HG03378 (cell line): Measurements from ENCODE around the gene SOX6.

ENCODE experiments used
- ATAC-seq: cut with Tn5 transposase; IDR thresholded peaks from one replicate; pipeline ENCODE4 v1.9.1; 2021; ENCODE audit warnings: mild to moderate bottlenecking, moderate library complexity; ENCODE audit not compliant: unreplicated experiment

The SOX6 gene

DNA sequence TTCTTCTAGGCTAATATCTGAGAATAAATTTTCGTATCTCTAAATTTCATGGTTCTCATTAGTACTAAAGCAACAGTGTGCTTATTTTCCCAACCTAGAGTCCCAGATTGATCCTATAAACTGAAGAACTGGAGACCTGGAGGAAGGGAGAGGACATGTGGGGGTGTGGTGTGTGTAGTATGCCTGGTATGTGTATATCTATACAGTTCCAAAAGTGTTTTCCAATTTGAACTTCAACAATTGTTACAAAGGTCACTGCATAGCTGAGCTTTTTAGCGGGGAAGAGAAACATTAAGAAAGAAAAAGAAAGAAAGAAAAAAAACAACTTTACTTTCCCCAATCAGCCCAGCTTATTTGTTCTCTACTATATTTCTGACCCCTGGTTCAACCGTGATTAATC is 152.1 kb downstream of the SOX6 start:
- ATAC-seq: no peak

DNA sequence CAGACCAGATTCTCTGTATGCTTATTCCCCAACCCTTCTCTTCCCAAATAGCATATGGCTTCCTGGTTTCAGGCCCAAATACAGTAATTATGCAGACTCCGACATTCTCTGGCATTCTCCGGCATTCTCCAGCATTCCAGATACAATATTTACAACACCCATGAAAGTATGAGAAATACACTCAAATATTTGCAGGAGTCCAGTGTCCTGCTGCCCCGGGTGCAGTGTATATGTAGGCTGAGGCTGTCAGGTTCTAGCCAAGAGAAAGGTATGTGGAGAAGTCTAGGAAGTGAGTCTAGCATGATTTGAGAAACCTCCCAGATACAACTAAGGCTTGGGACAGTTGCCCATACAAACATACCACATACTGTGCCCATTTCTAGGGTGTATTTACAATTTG is 160.7 kb downstream of the SOX6 start:
- no peak for ATAC-seq

DNA sequence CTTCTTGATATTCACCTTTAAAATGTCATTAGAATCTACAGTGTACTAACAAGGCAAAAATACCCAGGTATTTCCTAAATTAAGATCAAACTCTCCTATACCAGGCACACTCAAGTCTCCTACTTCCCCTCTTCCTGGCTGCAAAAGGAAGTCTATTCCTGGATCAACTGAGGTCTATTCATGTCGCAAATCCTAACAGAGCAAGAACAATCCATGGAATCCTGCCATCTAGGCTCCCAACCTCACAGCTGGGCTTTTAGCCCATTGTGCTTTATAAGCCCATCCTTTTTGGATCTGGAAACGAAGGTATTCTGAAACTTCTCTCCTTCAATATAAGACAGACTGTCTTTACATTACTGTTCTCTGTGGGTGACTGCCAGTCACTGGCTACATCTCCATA is 161.8 kb downstream of the SOX6 start:
- no peak for ATAC-seq

- ATAC-seq: no peak
Observed at GRCh38 chr11:16193897-16194381, 162.4 kb downstream of the SOX6 start.

DNA sequence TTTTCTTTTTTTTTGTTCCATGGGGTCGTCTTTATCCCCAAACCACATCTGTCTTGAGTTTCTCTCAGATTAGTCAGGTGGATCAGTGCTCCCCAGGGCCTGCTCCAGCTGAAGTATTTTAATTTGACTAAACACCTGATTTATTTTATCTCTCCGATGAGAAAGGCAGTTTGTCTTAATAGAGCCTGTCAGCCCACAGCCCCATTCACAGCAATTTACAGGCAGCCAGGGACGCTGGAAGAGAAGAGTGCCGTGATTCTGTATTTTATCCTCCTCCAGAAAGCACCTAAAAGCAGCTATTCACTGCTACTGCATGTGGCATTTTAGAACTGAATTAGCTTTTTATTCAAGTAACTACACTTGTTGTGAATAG is 164.5 kb downstream of the SOX6 start:
- ATAC-seq: no peak

- ATAC-seq: no peak
Observed at GRCh38 chr11:16191212-16191867, 165.0 kb downstream of the SOX6 start.

- no peak for ATAC-seq
Observed at GRCh38 chr11:16186680-16187079, 169.7 kb downstream of the SOX6 start.

DNA sequence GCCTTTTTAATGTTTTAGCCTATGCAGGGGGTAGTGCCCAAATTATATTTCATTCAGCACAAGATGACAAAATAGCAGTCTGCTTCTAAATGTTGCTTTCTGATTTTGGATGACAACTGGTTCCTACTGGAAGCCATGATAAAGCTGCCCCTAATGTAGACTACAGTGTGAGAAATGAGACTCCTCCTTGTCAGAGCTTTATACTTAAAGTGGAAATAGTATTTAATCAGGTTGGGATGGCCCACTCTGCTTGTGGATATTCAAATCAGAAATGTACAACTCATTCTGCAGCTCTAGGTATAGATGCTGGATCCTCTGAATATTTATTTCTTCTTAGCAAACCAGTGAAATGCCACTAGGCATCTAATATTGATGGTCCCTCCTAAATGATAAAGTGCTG is 171.3 kb downstream of the SOX6 start:
- ATAC-seq: no peak

DNA sequence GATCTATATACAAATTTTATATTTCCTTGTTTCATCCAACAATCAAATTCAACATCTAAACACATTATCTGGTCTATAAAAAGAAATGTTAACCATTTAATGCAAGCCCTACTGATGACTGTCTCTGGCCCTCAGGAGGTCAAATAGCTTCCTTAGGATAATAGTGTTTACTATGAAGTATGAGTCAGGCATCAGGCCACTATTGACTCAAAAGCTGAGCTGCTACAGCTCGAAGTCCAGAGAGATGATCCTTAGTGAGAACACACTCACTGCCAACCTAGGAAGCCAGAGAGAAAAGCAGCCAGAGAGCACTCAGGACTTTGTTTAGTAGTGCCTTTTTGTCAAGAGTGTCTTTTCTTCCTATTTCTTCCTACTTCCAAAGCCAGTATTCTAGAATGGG is 171.8 kb downstream of the SOX6 start:
- no peak for ATAC-seq

DNA sequence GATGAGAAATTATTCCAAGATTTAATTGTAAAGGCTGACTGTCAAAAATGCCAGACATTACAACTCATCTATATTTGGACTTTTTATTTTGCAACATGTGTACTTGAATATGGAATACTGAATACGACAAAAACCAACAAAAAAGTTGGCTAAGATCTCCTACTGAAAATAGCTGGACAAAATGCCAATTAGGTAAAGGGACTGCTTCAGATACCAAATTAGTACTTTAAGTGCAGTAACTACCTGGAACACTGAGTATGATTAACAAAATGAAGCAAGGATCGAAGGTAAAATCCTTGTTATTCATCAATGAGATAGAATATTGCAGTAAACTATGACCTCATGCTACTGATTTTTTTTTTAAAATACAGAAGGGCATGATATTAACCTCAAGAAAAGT is 173.8 kb downstream of the SOX6 start:
- no peak for ATAC-seq

DNA sequence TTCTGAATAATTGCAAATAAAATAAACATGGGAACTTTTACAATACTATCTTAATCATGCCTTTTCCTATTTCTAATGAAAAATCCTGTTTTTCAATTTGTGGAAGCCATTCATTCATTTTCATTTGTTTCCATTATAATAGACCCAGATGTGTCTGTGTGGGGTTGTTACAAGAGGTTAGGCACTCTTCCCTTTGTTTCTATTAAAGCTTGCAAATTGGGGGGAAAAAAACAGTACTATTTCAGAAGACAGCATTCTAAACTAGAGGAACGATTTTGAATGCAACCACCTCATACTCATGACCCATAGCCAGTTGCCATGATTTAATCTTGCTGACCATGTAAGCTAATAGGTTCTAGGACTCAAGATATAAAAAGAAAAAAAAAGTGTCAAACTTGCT is 175.5 kb downstream of the SOX6 start:
- ATAC-seq: no peak

DNA sequence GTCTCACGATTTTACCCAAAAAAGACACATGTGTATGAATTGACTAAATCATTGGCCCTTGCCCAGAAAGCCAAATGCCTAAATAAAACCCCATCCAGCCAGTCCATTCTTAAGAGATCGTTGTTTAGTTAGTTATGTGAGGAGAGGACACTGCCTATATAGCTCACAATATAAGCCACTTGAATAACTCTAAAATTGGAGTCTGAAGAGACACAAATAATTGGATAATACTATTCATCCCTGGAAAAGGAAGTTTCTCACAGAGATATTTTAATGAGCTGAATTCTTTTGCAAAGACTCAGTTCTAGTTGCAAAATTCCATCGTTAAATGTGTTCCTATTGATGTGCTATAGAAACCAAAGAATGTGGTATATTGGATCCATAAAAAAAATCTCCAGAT is 176.7 kb downstream of the SOX6 start:
- ATAC-seq: no peak

GRCh38 chr11:16178273-16178672 is 178.1 kb downstream of the SOX6 start:
- ATAC-seq: no peak

DNA sequence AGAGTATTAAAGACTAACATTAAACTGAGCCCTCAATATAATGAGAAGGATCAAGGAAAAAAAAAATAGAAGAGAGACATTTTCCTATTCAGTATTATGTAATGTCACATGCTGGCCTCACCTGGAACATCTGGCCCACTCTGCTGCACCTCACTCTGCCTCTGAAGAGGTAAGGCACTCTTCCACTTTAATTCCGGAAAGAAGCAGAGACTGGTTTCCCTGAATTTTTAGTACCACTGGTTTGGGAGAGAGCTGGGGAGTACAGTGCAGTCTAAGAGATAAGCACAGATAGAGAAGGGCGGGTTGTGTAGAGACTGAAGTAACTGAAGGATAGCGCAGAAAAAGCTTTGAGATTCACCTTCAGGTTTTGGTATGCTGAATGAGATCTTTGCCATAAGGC is 178.7 kb downstream of the SOX6 start:
- no peak for ATAC-seq

DNA sequence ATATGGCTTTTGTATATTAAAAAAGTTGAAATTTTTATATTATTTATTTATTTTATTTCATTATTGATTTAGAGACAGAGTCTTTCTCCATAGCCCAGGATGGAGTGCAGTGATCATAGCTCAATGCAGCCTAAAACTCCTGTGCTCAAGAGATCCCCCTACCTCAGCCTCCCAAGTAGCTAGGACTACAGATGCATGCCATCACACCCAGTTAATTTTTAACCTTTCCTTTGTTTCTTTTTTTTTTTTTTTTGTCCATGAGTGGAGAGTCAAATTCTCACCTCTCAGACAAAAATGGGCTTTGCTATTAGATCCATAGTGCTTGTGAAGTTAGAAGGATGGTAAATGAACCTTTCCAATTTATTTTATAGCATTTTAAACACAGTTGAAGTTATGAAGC is 182.5 kb downstream of the SOX6 start:
- no peak for ATAC-seq

DNA sequence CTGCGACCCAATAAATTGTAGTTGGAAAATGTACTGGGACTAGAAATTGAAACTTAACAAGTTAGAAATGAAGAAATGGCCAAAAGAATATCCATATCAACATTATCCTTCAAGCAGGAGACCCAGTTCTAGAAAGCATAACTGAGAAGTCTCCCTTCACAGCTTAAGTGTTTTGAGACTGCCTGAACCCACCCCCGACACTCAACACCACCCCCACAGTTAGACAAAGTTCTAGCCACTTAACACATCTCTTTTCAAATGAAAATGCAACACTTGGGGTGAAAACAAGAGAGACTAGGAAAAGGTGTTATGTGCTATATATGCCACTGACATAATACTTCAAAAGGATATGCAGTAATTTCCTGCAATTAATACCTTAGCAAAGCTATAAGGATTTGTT is 184.5 kb downstream of the SOX6 start:
- ATAC-seq: no peak

- ATAC-seq: no peak
Observed at GRCh38 chr11:16169956-16170847, 186.1 kb downstream of the SOX6 start.

DNA sequence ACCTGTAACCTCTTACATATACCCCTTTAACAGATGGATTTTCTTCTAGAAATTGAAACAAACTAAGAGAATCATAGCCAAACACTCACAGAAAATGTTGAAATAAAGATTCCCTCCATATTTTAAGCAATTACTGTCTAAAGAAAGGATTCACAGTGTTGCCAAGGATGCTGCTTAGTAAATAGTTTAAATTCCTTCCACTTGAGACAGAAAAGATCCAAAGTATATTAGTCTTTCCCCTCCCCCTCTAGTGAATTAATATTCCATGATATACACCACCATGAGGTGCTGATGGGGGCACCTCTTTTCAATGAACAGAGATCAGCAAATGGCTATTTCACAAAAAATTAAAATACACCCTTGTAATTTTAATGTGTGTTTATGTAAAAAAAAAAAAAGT is 186.8 kb downstream of the SOX6 start:
- ATAC-seq: no peak

DNA sequence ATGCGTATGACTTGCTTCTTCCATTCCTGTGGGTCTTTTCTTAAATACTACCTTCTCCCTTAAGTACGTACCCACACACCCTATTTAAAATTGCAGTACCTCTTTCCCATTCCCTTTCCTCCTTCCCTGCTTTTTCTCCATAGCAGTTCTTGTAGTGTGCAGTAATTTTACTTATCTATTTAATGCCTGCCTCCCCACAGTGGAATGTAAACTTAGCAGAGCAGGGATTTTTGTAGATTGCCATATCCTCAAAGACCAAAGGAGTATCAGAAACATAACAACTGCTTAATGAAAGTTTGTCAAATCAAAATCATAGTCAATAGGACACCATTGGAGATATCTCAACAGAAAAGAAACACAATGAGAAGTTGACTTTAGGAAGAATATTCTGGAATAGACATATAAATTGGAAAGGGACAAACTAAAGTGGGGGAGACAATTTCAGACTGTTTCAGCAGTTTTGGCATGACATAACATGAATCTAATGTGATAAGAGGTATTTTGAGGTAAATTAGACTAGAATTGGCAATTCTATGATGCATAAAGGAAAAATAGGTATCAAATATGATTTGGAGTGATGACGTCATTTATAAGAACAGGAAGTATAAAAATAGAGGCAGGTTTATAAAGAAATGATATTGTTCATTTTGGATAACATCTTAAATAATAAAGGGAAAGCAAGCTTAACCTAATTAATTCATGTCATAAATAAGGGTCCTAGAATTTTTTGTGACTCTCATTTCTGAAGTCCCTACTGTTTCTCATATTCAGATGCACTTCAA is 188.4 kb downstream of the SOX6 start:
- ATAC-seq: no peak

GRCh38 chr11:16166571-16166970 is 189.8 kb downstream of the SOX6 start:
- no peak for ATAC-seq

- no peak for ATAC-seq
Observed at GRCh38 chr11:16160146-16160545, 196.2 kb downstream of the SOX6 start.
